Measurements from ENCODE around the gene RAI14. TPM values are rescaled to one million over a fixed set of nuclear protein-coding genes. Genes with fewer than 3 reads are reported as not detected.

The RAI14 gene
- total RNA-seq, 3 donors from 2014 or later = 12.5 to 38.7 (median 22.4) TPM

DNA sequence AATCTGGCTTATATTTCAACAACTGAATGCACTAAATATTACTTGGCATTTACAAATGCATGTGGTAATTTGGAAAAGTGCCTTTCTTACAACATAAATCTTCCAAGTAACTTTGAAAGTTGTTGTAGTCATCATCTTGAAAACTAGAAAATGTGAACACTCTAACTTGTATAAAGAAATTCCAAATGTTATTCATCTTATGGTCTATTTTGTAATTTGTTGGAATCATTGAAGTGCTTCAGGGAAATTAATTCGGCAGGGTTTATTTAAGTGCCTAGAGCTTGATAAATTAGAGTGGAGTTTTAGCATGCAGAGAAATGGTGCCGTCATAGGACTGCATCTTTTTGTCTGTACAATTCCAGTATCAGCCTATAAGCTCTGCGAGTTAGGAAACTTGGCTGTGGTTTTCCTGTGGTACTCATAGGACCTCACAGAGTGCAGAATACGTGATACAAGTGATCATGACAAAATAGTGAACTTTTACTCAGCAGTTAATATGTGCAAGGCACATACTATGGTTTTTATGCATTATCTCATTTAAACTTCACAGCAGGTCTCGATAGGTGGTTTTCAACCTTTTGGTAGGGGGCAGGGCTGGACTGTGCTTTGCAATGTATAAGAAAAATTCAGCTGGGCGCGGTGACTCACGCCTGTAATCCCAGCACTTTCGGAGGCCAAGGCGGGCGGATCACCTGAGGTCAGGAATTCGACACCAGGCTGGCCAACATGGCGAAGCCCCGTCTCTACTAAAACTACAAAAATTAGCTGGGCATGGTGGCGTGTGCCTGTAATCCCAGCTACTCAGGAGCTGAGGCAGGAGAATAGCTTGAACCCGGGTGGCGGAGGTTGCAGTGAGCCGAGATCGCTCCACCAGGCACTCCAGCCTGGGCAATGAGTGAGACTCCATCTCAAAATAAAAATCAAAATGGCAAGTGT lies 79.6 kb downstream of the RAI14 start:
- Histone ChIP-seq H3K9me3 (no peaks in the 10 kb centered on the region), H3K27me3 (no peaks in the 10 kb centered on the region), H3K4me3 (no peak overlapping the region), H3K4me1 (no peaks in the 10 kb centered on the region), H3K27ac (no peak overlapping the region), H3K36me3 (no peaks in the 10 kb centered on the region)
- no peak for DNase-seq (ENCODE audit: low spot score in 2 of 2)
- TF ChIP-seq POLR2AphosphoS5 (IDR thresholded peaks at IDR 0.05) = no peak
- TF ChIP-seq POLR2A (IDR thresholded peaks at IDR 0.05) = no peak
- TF ChIP-seq, protein P1, sequence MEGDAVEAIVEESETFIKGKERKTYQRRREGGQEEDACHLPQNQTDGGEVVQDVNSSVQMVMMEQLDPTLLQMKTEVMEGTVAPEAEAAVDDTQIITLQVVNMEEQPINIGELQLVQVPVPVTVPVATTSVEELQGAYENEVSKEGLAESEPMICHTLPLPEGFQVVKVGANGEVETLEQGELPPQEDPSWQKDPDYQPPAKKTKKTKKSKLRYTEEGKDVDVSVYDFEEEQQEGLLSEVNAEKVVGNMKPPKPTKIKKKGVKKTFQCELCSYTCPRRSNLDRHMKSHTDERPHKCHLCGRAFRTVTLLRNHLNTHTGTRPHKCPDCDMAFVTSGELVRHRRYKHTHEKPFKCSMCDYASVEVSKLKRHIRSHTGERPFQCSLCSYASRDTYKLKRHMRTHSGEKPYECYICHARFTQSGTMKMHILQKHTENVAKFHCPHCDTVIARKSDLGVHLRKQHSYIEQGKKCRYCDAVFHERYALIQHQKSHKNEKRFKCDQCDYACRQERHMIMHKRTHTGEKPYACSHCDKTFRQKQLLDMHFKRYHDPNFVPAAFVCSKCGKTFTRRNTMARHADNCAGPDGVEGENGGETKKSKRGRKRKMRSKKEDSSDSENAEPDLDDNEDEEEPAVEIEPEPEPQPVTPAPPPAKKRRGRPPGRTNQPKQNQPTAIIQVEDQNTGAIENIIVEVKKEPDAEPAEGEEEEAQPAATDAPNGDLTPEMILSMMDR (IDR thresholded peaks at IDR 0.05) = no peak
- intact Hi-C loops (cut with DNase I; ENCODE audit: low total_unique reads) = no loop called here

DNA sequence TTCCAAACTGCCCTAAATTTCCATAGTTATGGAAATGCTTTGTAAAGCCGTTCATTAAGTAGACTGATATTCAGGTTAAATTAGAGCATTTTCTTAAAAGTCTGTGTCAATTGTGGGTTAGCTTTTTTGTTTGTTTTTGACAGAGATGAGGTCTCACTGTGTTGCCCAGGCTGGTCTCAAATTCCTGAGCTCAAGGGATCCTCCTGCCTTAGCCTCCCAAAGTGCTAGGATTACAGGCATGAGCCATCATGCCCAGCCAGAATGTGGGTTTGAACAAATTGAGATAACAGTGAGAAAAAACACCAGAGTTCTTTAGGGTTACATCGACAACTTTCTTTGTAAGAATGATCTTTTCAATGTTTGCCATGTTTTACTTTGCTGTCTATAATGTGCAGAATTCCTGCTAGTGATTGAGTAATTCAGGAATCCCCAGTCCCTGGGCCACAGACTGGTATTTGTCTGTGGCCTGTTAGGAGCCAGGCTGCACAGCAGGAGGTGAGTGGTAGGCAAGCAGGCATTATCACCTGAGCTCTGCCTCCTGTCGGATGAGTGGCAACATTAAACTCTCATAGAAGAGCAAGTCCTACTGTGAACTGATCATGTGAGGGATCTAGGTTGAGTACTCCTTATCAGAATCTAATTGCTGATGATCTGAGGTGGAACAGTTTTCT lies 80.5 kb downstream of the RAI14 start:
- no peaks in the 10 kb centered on the region for H3K27me3 ChIP-seq
- H3K4me3 ChIP-seq = no peak overlapping the region
- no peaks in the 10 kb centered on the region for H3K36me3 ChIP-seq
- intact Hi-C loops (cut with DNase I; ENCODE audit: low total_unique reads) = no loop called here
- H3K9me3 ChIP-seq = no peaks in the 10 kb centered on the region
- no peaks in the 10 kb centered on the region for H3K4me1 ChIP-seq
- H3K27ac ChIP-seq = no peak overlapping the region
- no peak for DNase-seq (ENCODE audit: low spot score in 2 of 2)
- TF ChIP-seq, protein P1 (IDR thresholded peaks at IDR 0.05) = no peak
- TF ChIP-seq POLR2A (IDR thresholded peaks at IDR 0.05) (no peak), POLR2AphosphoS5 (IDR thresholded peaks at IDR 0.05) (no peak)

DNA sequence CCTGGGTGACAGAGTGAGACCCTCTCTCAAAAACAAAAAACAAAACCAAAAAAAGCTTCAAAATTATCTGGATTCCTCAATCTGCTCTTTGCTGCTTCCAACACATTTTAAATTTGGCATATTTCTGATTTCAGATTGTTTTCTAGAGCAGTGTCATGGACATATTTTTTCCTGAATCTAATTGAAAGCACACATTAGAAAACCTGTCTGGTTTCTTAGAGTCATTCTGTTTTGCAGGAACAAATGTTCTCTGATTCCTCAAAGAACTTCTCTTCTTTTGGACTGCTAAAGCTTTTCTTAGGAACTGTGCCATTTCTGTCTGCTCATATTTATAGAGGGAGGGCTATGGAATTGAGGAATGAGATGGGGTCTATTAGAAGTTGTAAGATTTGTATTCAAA lies 81.6 kb downstream of the RAI14 start:
- H3K27ac ChIP-seq = no peak overlapping the region
- no peaks in the 10 kb centered on the region for H3K9me3 ChIP-seq
- H3K4me3 ChIP-seq = no peak overlapping the region
- intact Hi-C loops (cut with DNase I; ENCODE audit: low total_unique reads) = no loop called here
- DNase-seq (ENCODE audit: low spot score in 2 of 2) = no peak
- H3K27me3 ChIP-seq = no peaks in the 10 kb centered on the region
- H3K4me1 ChIP-seq = no peaks in the 10 kb centered on the region
- H3K36me3 ChIP-seq = no peaks in the 10 kb centered on the region
- no peak for TF ChIP-seq POLR2A (IDR thresholded peaks at IDR 0.05)
- no peak for TF ChIP-seq POLR2AphosphoS5 (IDR thresholded peaks at IDR 0.05)
- TF ChIP-seq, protein P1 (IDR thresholded peaks at IDR 0.05) = no peak

DNA sequence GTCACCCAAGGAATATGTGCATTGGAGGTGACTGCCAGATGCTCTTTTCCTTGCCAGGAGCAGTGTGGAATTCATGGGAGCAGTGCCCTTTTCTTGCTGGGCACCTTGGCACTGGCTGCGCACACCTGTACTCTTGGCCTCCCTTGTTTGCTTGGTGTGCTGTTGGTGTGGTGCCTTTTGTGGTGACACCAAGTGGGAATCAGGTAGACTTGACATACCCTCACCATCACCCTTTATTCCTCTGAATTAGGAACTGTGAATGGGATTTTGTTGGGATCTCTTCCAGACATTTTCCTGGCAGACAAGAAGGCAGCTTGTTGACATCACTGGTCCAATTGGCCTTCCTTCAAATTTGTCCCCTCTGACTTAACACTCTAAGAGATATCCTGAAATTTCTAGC lies 82.3 kb downstream of the RAI14 start:
- DNase-seq (ENCODE audit: low spot score in 2 of 2) = no peak
- Histone ChIP-seq H3K27me3 (no peaks in the 10 kb centered on the region), H3K36me3 (no peaks in the 10 kb centered on the region), H3K9me3 (no peaks in the 10 kb centered on the region), H3K4me3 (no peak overlapping the region), H3K4me1 (no peaks in the 10 kb centered on the region), H3K27ac (no peak overlapping the region)
- intact Hi-C loops (cut with DNase I; ENCODE audit: low total_unique reads) = no loop called here
- TF ChIP-seq POLR2AphosphoS5 (IDR thresholded peaks at IDR 0.05) (no peak), POLR2A (IDR thresholded peaks at IDR 0.05) (no peak)
- TF ChIP-seq, protein P1 (IDR thresholded peaks at IDR 0.05) = no peak

DNA sequence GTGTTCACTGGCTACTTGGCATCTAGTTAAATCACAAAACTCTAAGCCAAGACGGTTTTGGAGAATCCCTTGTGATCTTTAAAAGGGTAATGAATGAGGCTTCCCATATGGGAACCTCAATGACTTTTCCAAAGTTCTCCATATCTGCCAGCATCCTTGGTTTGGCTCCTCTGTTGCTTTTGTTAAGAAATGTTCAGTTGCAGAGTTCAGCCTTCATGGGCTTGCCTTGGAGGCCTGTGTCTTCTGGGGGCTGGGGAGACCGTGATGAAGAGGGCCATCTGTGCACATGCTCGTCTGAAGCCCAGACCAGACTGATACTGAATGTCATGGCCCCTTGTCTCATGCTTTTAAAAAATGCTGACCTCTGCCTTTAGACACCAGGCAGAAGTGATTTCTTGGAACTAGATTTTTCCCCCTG lies 84.3 kb downstream of the RAI14 start:
- H3K9me3 ChIP-seq = no peaks in the 10 kb centered on the region
- no peak overlapping the region for H3K4me3 ChIP-seq
- no peaks in the 10 kb centered on the region for H3K4me1 ChIP-seq
- DNase-seq (ENCODE audit: low spot score in 2 of 2) = no peak
- intact Hi-C loops (cut with DNase I; ENCODE audit: low total_unique reads) = no loop called here
- H3K27ac ChIP-seq = no peak overlapping the region
- H3K36me3 ChIP-seq = no peaks in the 10 kb centered on the region
- no peaks in the 10 kb centered on the region for H3K27me3 ChIP-seq
- peak in 1 of 3 donors; percentile 33 for TF ChIP-seq POLR2AphosphoS5 (IDR thresholded peaks at IDR 0.05)
- TF ChIP-seq, protein P1 (IDR thresholded peaks at IDR 0.05) = no peak
- no peak for TF ChIP-seq POLR2A (IDR thresholded peaks at IDR 0.05)
